Hematopoietic multipotent progenitor cell treated with erythropoietin and hydrocortisone succinate and interleukin-3 and kit ligand, for 6 days (in vitro differentiated cells): ENCODE data around the gene GPX2.

Experiments
- DNase-seq: peaks from one replicate; pipeline ENCODE4 v3.0.0-alpha.2; 2015

GPX2 gene

DNA sequence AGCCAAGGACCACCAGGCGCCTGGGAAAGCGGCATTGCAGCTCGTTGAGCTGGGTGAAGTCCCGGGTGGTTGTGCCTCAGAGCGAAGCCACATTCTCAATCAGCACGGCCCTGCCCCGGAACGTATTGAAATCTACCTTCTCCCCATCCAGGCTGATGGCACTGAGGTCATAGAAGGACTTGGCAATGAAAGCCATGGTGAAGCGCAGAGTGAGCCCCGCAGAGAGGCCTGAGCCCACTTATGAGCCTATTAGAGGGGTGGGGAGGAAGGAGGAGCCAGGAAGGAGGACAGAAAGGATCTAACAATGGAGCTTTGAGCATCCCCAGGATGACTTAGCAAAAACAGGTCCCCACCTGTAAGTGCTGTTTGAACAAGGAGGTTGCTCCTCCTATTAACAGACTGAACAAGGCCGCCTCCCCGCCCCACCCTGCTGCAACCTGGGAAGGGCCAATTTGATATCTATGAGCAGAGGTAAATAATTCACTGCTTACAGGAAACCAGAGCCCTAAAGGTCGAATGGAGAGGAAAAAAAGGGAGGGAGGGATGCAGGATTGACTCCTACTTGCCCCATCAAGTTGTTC, at the start of gene GPX2:
Gene GPX2, minus strand, starts transcription at position 215 of the 581 bp plus-strand sequence. Its CDS starts 19 bp downstream, at position 196.
- DNase-seq: no peak

DNA sequence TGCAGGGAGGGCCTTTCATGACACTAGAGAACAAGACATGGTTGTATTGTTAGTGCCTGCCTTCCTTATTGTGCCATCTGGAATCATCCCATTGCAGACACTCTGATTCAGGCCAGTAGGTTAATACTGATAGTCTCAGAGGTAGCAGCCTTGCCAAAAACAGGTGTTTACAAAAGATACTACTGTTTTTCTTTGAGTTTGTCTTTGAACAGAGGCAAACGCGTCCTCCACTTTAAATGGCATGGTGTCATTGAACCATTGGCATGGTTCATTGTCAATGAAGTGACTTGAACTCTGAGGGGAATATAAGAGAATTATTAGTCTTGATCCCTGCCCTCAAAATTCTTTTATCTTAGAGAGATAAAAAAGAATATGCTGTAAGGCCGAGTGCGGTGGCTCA, 48.4 kb upstream of the GPX2 start:
- DNase-seq: peak; percentile 43

DNA sequence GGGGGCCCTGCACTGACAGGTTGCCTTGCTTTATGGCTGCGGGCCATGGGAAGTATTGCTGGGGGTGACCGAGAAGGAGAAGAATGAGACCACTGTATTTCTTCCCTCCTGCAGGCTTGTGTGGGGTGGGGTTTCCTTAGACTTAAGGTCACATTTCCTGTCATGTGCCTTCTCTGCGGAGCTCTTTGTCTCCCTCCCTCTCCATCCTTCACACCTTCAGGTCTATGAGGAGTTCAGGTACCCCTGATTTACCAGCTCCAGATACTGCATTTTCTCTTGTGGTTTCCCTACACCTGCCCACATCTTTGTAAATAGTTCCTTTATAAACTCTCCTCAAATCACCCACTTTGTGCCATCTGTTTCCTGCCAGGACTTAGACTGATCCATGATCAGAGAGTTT, 47.8 kb upstream of the GPX2 start:
- DNase-seq: peak; percentile 39

DNA sequence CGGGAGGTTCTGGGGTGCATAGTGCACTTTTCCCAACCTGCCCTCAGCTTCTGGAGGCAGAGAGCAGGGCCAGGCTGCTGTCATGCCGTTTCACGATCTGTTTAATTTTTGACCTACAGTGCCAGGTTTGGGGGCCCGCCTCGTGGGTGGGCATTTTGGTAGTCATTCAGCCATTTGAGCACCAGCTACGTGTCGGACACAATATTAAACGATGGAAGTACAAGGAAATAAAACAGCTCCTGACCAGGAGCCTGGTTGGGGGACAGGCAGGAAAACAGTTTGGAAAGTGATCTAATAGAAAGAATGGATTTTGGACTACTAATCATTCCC, 44.9 kb upstream of the GPX2 start:
- peak; percentile 34 for DNase-seq

DNA sequence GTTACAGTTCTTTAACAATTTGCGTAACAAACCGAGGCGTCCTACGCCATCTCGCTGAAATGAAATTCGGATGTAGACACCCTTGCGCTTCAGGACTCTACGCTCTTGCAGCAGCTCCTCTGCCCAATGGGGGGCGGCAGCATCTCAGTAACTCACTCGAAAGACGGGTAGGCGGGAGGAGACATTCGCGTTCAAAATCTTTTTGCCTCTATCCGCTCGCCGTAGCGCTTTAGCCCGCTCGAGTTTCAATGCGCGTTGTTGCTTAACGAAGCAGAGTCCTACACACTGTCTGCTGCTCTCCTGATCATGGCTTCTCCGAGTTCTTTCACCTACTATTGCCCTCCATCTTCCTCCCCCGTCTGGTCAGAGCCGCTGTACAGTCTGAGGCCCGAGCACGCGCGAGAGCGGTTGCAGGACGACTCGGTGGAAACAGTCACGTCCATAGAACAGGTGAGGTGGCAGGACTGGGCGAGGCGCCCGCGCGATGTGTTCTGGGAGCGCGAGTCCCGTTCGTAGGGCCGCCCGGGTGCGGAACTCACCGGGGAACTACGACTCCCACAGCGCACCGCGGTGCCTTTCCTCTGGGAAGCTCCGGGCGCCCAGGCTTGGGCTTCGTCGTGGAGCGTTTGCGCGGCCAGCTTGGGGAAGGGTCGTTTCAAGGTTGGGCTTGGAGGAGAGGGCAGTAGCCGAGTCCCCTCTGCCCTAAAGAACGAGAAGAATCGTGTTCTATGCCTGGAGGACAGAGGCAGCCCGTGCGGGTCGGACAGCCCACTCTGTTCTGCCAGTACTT, 44.3 kb upstream of the GPX2 start, which contains the start of gene FNTB:
Gene FNTB, plus strand, starts transcription at position 248 of the 790 bp plus-strand sequence. Its CDS starts 59 bp downstream, at position 307.
- DNase-seq: peak; percentile 99

DNA sequence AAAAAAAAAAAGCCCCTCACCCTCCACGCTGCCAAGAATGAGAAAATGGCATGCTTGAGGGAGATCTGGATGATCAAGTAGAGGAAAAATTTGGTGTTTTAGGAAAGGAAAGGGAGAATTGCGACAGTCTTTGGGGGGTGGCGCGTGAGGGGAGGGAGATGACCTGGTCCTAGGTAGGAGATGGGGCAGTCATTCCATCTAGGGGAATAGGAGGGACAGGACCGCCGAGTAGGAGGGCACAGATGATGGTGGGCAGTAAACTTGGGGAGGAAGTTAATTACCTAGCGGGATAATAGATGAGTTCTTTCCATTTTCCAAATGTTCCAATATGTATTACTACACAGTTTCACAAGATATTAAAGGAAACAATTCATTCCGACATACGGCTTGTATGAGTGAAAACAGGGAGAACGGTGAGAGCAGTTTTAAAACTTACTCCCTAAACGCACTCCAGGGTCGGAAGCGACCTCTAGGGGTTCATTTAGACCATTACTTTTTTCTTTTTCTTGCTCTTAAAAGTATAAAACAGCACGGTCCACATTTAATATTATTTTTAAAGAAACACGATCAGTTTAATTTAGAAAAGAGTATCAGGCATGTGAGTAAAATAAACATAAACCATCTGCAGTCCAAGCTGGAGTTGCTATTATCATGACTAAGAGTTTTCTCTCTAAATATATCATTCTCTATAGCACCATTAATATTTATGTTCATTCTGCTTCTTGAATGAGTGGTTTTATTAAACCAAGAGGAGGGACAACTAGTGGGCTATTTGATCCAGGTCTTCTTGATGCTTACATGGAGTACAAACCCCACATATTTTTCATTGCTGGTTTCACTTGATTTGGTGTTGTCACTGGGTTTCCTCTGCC, 41.1 kb upstream of the GPX2 start:
- peak; percentile 87 for DNase-seq

DNA sequence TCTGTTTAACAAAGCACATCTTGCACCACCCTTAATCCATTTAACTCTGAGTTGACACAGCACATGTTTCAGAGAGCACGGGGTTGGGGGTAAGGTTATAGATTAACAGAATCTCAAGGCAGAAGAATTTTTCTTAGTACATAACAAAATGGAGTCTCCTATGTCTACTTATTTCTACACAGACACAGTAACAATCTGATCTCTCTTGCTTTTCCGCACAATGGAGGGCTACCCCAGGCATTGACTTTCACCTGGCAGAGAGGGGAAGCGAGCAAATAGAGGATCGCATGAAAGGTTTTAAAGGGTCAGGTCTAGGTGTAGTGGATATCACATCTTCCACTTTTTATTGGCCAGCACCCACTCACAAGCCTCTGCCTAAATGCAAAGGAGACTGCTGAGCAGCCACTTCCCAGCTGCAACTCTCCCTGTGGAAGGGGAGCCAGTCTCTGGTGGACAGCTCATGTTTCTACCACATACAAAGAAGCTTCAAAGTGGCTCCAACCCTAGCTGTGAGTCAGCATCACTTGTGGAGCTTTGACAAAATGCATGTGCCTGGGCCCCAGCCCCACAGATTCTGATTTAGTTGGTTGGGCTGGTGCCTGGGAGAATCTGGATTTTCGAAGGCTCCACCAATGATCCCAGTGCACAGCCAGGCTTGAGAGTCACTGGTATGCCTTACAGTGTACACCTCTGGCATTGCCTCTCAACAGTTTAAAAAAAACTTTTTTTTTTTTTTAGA, 37.0 kb upstream of the GPX2 start:
- no peak for DNase-seq

DNA sequence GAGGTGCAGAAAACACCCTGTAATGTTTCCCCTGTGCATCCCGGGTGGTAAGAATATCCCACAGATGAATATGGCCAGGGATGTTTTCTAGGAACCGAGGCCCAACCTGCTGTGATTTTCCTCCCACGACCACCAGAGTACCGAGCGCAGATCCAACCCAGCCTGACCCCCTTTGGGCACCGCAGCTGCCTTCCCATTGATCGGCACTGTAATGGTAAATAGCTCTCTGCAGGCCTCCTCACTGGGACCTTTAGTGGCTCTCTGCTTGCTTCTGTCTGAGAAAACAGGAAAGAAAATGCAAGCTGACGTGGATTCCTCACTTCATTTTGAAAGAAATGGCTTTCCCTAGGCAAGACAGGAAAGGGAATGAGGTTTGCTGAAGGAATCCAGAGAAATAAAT, 32.0 kb upstream of the GPX2 start:
- DNase-seq: no peak

DNA sequence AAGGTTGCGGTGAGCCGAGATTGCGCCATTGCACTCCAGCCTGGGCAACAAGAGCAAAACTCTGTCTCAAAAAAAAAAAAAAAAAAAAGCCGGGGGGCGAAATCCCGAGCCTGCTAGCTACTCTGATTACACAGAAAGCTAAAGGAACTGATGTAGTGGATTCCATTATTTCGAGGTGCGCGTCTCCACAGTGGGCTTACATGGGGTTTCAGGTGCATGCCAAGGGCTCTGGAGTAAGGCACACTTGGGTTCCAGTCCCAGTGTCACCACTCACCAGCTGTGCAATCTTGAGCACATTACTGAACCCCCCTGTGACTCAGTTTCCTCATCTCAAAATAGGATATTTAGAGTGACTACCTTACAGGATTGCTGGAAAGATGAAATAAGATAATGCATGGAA, 31.3 kb upstream of the GPX2 start:
- DNase-seq: no peak

DNA sequence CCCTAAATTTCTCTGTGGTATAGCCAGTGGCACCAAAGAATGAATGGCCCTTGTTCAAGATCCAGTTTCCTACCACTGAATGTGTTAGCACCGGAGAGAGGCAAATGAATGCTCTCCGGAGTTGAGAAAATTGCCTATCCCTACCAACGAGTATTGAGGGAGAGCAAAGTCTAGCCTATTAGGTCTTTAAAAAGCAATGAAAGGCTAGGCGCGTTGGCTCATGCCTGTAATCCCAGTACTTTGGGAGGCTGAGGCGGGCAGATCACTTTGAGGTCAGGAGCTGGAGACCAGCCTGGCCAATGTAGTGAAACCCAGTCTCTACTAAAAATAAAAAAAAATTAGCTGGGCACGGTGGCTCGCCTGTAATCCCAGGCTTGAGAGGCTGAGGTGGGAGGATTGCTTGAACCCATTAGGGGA, 30.5 kb upstream of the GPX2 start:
- DNase-seq: no peak

DNA sequence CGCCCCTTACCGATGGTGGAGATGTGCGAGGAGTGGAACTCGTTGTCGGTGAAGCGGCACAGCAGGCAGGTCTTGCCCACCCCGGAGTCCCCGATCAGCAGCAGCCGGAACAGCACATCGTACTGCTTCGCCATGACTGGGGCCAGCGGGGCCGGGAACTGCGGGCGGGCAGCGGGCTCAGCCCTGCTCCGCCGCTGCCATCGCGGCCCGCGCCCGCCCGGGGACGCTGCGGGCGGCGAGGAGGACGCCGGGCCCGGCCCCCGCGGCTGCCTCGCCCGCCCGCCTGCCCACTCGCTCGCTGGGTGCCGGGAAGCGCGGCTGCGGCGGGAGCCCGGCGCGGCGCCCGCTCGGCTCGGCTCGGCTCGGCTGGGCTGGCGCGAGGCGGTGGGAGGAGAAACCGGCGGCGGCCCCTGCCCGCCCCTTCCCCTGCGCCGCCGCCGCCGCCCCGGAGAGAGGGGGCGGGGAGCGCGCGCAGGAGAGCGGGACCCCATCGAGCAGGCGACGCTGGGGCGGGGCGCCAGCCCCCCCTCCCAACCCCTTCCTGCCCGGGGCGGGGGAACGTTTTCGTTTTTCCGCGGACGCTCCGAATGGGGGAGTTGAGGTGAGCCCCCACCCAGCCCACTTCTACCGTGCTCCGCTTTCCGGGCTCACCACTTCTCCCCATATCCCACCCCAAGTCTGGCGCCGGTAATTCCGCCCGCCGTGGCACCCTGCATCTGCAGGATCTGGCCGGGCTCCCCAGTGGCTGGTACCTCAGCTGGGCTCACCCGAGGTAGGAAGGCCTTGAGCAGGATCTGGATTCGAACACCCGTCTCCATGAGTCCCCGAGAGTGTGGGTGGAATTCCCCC, 29.6 kb upstream of the GPX2 start, which contains the start of gene RAB15:
Gene RAB15, minus strand, starts transcription at position 394 of the 849 bp plus-strand sequence. Its CDS starts 260 bp downstream, at position 134.
- no peak for DNase-seq

DNA sequence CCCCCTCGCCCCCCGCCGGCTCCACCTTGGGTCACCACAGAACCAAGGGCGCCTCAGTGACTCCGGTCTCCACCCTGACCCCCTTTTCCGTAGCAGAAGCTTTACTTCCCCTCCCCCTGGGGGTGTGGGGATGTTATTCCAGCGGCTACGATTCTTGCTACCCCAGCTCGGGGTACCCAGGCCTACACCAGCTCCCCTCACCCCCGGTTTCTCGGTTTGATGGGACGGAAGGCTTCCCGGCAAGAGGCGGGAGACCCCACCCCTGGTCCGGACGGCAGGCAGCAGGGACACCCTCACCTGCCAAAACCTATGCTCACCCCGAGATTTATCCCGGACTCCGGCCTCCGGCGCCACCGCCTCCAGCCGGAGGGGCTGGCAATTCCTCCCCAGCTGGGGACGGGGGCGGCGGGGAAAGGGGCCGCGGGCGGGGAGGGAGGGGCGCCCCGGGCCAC, 29.0 kb upstream of the GPX2 start:
- DNase-seq: no peak

DNA sequence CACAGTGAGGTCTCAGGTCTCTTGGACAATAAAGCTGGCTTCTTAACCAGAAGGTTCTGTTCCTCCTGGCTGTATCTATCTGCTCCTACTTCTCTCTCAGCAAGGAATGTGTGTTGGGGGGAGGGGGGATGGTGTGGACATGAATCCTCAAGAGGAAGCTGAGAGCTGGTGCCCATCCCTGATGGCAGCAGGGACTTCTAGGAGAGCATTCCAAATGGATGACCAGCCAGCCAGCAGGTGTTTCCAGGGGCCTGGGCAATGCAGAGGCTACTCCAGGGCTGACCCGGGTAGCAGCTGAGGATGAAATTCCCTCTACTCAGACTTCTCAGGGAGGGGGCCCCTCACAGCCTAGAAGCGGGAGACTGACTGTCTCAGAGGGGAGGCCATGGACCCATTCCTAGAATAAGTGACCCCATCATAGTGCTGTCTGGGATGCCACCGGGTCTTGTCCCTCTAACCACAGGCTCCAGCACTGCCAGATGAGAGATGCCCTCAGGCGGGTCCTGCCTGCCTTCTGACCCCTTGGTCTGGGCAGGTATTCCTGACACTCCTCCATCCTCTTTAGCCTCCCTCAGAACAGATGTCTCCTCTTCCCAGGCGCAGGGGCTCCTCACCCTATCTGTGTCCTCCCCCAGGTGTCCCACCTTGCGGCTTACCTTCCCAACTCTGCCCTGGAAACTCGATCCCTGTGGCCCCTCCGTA, 28.4 kb upstream of the GPX2 start:
- no peak for DNase-seq

DNA sequence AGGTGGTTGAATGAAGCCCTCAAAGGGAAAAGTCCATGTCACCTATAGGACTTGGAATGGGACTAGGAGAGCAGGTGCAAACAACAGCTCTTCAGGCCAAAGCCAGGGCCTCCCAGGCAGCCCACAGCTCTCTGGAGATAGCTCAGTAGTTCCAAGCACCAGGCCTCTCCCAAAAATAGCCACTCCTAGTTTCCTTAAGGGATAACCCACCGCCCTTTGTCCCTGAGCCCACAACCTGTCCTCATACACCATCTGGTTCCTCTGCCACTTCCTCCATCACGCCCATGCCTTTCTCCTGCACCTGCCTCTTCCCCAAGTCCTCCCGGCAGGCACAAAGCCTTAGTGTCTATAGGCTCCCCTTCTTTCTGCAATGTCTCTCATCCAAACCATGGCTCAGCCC, 27.5 kb upstream of the GPX2 start:
- DNase-seq: no peak

DNA sequence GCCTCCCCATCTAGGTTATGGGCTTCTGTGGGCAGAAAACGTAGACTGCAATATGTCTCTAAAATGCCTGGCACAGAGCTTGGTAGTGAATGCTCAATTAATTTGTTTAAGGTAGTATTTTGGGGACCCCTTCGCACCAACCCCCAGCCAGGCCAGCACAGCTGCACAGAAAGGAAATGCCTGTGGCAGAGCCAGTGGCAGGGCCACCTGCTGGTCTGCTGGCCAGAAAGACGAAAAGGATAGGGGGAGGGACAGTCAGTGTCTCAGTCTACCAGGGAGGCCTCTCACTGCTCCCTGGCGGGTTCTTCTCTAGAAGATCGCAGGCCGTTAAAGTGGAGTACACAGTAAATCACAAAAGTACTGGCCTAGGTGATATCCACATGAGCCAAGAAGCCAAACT, 26.1 kb upstream of the GPX2 start:
- no peak for DNase-seq

DNA sequence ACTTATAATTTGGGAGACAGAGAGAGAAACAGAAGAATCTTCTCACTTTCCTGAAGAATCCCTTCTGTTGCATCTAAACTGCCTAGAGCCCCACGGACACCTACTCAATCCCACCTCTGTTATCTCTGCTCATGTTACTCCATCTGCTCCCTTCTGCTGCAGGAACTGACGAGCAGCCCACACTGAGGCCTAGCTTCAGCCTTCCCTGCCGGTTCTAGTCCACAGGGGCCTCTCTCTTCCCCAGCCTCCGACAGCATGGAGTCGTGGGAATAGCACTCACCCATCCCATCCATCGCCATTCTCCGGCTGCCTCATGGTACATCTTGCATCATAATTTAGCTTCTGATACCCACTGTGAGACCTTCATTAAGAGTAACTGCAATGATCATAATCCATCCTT, 25.6 kb upstream of the GPX2 start:
- DNase-seq: no peak

DNA sequence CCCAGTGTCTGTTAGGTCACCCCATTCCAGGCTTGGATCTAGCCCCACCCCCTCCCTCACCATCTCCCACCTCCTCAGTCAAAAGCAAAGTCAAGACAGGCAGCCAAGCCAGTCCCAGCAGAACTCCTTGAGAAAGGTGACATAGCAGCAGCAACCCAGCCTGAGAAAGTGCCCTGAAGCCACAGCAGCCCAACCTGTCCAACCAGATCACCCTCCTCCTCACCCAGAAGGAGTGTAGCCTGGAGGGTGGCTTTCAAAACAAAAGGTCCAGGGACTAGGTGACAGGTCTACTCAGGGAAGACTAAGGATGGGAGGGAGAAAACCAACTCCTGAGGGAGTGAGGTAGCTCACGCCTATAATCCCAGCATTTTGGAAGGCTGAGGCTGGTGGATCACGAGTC, 24.4 kb upstream of the GPX2 start:
- no peak for DNase-seq

DNA sequence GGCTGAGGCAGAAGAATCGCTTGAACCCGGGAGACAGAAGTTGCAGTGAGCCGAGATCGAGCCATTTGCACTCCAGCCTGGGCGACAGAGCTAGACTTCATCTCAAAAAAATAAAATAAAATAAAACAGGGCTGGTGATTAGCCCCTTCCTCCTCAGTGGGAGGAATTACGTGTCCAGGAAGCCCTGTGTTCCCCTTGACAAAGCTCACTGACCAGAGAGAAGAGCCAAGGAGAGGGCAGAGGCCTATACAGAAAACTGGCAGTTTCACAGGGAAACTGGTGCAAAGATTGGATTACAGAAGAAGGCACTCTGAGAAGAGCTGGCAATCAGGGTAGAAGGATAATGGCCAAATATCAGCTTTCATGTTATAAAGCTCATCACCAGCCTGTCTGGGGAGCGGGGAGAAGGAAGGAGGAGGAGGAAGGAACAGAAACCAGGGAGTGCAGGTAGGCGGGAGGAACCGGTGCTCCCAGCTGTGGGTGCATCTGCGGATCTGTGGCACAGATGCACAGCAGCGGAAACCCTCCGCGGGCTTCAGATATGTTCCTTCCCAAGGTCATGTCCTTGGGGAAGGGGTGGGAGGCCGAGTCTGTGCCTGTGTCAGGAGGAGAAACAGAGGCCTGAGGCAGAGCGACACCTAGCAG, 22.9 kb upstream of the GPX2 start:
- DNase-seq: no peak

DNA sequence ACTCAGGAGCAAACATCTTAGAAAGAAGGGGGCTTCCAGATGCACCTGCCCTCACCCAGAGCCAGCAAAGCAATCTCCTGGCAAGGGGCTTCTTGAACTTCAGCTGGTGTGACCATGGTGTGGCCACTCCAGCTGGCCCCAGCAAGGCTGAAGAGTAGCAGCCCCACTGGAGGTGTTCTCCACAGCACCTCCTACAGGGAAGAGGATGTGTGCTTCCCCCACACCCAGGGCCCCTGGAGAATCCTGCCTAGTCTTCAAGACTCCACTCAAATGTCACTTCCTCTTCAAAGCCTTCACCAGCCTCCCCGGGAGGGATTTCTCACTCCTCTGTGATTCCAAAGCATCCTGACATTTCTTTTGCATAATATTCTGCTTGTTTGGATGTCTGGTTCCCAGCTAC, 21.1 kb upstream of the GPX2 start:
- no peak for DNase-seq

DNA sequence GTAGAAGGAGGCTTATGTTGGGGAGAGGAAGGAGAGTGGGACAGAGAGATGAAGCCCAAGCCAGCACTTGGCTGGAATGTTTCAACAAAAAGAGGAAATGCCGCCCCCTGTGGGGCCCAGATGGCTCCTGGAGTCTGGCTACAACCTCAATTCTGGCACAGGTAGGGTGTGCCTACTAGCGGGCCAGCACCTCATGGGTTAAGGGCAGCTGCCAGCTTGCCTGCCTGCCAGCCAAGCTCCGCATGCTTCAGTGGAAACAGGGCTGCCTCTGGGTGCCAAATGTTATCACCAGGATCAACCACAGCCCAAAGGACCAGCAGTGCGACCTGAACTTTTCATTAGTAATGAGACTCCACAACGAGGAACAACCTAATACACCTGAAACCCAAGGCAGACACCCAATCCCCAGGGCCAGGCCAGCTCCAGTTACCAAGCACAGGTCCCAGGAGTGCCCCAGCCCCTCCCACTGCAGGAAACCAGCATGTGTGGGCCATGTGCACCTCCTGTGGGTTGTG, 18.3 kb upstream of the GPX2 start:
- peak; percentile 33 for DNase-seq
